Stimulated activated CD4-positive, alpha-beta T cell treated with anti-CD3 and anti-CD28 coated beads, Interleukin-1b, Interleukin-23, amount 100 ng/mL, for 4 hours (primary cell): ENCODE measurements around the gene C1QTNF5.

Experiments used
- DNase-seq, 2 donors: peaks; one replicate each; pipeline ENCODE4 v3.0.0-alpha.2; 2020; ENCODE audit warnings: low read depth in 2 of 2

The C1QTNF5 gene

DNA sequence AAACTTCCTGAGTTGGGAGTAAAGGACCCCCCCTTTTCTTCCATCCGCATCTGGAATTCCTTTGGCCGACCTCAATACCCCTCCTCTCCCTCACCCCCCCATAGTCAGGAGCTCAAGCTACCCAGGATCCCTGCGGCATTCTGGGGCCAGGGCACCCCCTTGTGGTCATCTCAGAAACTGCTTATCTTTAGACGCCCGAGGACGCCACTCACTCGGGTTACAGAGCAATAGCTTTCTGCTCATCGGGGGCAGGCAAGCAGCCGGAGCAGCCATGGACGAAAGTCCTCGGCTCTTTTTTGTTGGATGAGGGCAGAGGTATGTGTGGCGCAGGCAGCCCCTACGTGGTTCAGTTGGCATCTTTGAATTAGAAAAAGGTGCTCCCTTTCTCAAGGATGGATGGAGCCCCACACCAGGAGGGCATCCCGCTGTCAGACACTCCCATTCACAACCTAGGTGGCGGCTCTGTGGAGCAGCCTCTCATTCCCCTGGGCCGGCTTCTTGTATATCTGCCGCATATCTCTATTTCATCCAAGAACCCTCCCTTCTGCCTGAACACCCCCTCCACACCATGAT is 2.3 kb downstream of the C1QTNF5 start:
- DNase-seq, result peak; percentile 56 to 61

DNA sequence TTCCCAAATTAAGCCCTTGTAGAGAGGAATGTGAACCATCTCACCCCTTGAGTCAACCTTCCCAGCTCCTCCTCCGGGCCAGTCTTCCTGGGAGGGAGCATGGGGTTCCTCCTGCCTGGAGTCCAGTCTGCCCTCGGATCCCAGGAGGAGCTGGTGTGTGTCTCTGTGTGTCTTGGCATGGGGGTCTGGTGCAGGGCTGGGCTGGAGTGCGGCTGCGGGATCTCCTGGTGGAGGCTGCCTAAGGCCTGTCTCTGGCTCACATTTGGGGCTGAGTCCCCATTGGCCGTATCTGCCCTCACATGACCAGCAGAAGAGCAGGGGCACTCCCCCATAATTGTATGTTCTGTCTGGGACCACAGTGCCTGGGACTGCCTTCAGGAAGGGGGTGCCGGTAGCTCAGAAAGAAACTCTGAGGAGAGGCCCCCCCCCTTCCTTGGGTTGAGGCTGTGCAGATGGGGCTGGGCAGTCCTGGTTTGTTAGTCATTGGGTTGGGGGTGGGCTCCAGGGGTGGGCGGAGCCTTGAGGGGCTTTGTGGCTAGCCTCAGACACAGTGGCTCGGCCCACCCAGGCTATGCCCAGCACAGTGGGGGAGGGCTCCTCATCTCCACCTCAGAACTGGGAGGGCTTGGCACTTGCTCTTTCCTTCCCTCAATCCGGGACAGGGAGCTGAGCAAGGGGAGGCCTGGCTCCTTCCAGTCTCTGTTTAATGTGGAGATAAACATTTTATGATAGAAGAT is 2.9 kb downstream of the C1QTNF5 start:
- no peak for DNase-seq

DNA sequence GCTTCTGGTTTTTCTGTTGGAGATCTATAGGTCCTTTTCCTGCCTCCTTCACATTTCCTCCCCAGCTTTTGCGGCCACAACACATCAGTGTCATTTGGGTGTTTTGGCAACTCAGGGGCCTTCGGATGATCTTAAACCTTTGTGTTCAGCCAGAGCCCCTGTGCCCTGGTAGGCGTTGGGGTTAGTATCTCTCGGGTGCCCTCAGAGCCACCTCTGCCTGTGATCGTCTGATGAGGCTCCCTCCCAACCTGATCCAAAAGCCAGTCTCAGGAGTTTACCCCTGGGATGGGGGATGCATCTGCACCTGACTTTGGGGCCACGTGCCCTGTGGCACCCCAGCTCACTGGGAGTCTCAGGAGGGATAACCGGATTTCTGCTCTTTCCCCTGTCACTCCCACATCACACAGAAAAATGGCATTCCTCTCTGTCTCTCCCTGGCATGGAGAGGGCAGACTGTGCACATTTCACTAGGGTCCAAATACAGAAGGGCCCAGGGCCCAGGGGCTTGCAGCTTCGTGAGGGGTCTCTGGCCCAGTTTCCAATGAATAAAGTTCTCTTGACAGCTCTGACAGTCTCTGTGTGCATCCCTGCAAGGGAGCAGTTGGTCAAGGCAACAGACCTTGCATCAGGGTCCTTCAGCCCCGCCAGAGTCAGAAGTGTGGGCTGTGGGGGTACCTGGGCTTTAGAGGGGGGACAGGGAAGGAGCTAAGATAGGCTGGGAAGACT is 3.8 kb downstream of the C1QTNF5 start:
- no peak for DNase-seq

DNA sequence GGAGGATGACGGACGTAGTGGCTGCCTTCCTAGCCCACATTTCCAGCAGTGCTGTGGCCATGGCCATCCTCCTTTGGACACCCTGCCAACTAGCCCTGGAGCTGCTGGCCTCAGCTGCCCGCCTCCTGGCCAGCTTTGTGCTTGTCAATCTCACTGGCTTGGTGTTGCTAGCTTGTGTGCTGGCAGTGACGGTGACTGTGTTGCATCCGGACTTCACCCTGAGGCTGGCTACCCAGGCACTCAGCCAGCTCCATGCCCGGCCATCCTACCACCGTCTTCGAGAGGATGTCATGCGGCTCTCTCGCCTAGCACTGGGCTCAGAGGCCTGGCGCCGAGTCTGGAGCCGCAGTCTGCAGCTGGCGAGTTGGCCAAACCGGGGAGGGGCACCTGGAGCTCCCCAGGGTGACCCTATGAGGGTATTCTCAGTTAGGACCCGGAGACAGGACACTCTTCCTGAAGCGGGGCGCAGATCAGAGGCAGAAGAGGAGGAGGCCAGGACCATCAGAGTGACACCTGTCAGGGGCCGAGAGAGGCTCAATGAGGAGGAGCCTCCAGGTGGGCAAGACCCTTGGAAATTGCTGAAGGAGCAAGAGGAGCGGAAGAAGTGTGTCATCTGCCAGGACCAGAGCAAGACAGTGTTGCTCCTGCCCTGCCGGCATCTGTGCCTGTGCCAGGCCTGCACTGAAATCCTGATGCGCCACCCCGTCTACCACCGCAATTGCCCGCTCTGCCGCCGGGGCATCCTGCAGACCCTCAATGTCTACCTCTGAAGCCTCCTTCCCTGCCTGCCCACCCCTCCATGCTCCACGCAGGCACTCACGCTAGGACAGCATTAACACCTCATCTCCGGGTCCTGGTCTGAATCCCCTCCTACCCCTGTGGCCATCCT is 4.8 kb downstream of the C1QTNF5 start:
- no peak for DNase-seq

DNA sequence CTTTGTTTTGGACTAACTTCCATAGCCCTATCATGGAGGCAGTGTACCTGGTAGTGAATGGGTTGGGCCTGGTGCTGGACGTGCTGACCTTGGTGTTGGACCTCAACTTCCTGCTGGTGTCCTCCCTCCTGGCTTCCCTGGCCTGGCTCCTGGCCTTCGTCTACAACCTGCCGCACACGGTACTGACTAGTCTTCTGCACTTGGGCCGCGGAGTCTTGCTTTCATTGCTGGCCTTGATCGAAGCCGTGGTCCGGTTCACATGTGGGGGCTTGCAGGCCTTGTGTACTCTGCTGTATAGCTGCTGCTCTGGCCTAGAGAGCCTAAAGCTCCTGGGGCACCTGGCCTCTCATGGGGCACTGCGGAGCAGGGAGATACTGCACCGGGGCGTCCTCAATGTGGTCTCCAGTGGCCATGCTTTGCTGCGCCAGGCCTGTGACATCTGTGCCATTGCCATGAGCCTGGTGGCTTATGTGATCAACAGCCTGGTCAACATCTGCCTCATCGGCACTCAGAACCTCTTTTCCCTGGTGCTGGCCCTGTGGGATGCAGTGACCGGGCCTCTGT is 5.5 kb downstream of the C1QTNF5 start:
- no peak for DNase-seq

DNA sequence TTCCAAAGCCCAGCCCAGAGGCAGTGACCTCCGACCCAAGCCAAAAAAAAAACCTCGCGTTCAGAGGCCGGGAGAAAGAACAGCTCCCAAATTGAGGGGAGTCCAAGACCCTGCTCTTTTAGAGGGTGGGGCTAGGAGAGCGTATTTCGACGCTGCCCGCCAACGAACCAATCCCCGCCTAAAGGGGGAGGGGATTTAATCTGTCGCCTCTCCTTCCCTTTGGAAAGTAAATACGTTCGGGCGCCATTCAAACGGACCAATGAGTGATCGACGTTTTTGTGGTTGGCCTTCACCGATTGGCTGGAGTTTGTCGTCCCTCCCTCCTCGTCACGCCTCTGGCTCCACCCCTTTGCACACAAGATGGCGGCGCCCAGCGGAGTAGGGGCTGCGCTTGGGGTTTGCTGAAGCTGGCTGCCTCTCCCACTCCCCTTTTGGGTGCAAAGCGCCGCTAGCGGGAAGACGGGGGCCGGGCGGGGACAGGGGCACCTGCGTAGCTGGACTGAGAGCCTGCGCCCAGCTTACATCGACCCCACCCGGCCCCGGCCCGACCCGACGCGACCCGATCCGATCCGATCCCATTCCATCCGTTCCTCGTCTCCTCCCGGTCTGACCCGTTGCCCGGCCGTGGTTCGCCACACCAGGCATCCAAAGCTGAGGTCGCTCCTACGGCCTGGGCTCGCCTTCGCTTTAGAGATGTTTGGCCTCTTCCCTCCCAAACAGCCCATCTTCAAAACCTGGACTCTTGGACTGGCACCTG is 6.3 kb downstream of the C1QTNF5 start, which contains the start of gene RNF26:
Gene RNF26 (plus strand): TSS at position 354 of the 757 bp plus-strand sequence. CDS start 596 bp downstream, outside the sequence.
- peak; percentile 84 to 90 for DNase-seq

DNA sequence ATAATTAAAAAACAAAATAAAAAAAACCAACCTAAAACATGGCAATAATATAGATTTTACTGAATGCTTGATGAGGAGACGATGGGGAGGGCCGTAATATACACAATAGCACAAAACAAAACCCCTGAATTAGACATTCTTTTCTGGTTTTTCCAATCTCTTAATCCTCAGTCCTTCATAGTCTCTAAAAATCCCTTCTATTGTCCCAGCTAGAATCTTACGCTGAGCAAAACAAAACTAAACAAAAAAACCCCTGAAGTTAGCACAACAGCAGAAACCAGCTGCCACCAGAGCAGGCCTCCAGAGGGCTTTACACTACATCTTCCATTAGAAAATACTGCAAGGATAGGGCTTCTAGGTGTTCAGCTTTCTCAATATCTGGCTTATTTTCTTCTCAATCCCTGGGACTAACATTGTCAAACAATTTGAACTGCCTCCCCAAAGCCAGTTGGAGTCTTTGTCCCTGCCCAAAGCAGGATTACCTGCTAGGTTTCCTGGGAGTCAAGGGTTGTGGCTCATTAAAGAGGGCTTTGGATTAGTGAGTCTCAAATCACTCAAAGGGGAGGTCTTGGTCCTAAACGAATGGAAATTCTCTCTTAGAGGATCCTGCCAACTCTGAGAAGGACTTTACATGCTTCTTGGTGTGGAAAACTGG is 8.4 kb downstream of the C1QTNF5 start:
- DNase-seq, result no peak

DNA sequence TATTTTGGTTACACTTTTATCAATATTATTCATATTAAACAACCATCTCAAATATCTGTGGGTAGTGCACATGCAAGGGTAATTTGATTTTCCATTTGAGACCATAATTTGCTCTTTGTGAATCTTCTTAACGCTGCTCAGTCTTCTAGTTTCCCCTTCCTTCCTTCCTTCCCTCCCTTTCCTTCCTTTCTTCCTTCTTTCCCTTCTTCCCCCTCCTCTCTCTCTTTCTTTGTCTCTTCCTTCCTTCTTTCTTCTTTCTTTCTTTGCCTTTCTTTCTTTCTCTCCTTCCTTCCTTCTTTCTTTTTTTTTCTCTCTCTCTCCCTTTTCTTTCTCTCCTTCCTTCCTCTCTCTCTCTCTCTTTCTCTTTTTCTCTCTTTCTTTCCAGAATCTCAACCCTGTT is 10.4 kb downstream of the C1QTNF5 start:
- no peak for DNase-seq

DNA sequence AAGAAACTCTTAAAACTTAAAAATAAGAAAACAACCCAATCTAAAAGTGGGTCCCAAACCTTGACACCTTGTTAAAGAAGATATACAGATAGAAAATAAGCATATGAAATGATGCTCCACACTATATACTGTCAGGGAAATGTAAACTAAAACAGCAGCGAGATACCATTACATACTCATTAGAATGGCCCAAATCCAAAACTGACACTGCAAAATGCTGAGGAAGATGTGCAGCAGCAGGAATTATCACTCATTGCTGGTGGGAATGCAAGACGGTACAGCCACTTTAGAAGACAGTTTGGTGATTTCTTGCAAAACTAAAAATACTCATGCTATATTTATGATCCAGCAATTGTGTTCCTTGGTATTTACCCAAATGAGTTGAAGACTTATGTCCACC is 11.4 kb downstream of the C1QTNF5 start:
- DNase-seq, result no peak

DNA sequence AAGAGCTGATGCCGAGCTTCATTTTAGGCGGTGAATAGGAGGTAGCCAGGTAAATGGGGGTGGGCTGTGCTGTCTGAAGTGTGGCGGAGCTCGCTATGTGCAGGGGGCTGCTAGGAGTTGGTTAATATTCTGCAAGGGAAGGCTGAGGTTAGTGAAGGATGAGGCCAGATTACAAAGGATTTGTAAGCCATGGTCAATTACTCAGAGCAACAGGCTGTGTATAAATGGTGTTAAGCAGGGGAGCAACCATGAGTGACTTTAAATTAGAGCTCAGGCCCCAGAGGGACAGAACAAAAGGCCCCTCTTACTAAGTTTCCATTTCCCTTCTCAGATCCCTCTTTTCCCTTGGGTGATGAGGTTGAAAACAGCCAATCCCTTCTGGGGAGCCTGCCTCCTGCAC is 16.5 kb downstream of the C1QTNF5 start:
- no peak for DNase-seq

DNA sequence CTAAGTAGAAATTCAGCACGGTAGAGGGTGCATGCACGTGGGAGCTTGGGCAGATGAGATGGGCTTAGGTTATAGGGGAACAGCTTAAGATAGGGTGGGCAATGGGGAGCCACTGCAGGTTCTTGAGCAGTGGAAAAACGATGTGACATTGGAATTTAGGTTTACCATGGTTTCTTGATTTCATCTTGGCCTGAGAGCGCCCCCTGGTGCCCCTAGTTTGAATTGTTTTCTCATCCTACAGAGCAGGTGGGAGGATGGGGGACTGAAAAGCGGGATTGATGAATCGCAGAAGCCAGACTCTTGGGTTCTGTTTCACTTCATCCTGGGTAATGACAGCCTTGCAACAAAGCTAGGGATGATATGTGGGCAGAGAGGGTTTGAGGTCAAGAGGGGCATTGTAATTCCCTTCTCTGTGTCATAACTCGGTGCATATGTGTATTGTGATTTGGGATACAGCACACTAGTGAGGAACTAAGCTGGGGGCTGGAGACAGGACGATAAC is 17.1 kb downstream of the C1QTNF5 start:
- peak; percentile 73 to 80 for DNase-seq

DNA sequence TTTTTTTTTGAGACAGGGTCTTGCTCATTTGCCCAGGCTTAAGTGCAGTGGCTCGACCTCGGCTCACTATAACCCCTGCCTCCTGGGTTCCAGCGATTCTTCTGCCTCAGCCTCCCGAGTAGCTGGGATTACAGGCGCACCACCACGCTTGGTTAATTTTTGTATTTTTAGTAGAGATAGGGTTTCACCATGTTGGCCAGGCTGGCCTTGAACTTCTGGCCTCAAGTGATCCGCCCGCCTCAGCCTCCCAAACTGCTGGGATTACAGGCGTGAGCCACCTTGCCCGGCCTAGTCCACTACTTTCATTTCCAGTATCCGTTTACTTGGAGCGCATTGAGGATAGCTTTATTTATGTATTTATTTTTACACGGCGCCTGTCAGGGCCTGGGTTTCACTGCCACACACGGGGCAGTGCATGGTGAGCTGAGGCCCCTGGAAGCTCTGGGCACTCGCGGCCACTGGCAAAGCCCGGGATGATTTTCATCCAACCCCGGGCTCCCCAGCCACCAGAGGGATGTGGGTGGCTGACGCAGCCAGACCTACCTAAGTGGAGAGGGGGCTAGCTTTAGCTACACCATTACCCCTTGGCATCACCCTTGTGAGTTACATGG is 17.7 kb downstream of the C1QTNF5 start:
- DNase-seq, result no peak

DNA sequence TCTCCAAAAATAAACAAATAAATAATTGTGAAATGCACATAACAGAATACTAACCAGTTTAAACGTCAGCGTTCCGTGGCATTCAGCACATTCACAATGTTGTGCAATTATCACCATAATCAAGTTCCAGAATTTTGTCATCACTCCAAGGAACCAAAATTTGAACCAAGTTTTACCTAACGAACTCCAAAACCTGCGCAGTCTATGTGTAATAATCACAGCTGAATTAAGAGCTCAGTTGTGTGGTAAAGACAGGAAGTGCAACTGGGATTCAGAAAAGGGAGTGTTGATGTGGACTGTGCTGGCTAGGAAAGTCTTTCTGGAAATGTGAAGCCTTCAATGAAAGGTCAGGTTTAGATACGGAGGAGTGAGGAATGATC is 18.3 kb downstream of the C1QTNF5 start:
- DNase-seq, result no peak

DNA sequence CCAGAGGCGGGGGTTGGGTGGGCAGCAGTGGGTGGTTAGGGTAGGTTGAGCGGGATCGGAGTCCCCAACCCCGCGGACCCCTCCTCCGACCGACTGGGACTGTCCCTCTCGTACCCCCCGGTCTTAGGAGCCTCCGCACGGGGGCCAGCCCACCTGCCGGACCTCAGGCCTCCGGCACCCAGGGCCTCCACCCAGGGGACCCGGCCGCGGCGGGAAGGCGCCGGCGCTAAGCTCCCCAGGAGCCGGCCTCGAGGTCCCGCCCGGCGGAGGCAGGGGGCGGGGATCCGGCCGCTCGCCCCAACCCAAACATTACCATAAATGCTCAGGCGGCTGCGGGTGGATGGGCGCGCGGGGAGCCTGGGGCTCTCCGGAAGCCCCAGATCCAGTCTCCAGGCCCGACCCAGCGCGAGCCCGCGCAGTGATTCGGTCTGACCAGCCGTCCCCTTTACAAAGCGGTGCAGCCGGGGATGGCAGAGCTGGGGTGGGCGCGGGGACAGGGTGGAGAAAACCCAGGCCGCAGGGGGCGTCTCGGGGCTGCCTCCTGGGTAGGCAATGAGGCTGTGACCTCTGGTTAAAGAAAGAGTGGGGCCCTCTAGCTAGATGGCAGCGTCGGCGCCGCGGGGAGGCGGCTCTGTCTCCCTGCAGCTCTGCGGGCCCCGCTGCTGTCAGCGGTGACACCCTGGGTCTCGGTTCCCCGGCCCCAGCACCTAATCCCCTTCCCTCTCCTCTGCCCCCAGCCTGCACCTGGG is 19.7 kb downstream of the C1QTNF5 start:
- peak in 1 of 2 donors; percentile 41 for DNase-seq

DNA sequence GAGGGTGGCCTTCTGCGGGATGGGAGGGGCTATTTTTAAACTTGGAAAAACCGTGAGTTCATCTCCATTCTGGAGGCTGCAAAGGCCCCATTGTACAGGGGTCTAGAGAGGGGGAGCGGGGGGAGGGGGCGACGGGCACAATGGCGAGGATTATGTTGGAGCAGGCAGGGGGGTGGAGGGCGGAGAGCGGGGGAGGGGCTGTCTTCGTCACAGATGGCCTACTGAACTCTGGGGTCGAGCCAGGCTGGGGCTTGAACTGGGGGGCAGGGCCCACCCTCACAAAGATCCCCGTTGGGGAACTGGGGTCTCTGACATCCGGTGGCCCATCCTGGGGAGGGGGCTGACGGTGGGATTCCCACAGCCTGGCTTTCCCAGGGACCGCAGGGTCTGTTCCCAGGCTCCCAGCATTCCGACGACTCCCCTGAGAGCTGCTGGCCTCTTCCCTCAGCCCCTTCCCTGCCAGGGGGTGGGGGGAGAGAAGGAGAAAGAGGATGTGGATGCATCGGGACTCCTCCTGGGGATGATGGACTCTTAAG is 20.4 kb downstream of the C1QTNF5 start:
- no peak for DNase-seq

DNA sequence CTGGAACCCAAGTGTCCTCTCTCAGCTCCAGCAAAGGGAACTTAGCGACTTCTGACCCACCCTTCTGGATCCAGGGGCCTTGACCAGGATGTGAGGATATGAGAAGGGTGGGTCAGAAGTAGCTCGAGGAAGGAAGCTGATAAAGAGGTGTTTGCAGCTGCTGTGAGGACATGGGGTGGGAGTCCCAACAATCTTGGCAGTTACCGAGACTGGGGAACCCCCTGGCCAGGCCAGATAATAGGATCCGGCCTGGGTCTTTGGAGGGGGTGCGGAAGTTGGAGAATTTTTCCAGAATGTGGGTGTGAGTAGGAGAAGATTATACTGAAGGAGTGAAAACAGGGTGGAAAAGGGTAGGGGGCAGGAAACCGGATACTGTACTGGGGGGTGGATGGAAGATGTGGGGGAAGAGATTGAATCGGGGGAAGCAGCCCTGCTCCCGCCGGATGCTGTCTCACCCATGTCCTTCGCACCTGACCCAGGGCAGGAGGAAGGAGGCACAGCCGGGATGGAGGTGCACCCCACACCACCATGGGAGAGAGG is 20.9 kb downstream of the C1QTNF5 start:
- no peak for DNase-seq

DNA sequence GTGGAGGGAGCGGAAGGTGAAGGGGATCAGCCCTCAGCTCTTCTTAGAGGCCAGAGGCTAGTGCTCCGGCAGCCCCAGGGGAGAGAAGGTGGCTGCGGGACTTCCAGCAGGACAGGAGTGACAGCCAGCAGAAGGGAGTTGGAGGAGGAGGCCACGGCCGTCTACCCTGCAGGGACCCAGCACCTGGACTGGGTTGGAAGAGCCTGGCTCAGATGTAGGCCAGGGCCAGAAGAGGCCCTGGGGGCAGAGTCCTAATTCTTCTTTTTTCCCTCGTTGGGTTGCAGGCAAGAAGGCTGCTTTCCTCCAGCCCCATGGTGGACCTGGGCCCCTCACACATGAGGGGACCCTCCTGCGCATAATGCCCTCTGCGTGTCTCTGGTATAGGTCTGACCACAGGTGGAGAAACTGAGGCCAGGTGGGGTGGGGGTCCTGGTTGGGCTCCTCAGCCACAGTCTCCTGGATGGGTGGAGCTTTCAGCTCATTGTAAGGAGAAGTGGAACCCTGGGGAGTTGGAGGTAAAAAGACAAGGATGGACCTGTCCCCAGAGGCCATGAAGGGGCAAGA is 21.5 kb downstream of the C1QTNF5 start:
- DNase-seq, result no peak
